Endometrial microvascular endothelial cells (primary cell): ENCODE results near the gene CDKN1B. TPM values are rescaled to one million over a fixed set of nuclear protein-coding genes. Genes with fewer than 3 reads are reported as not detected.

ENCODE experiments used
- in situ Hi-C: cut with HindIII; loops from 2 replicates; pipeline ENCODE4 v1.10.0; 2017; ENCODE audit warnings: low sequenced_read_pairs, low pct_unique_long_range_greater_than_20kb; ENCODE audit errors: inconsistent ontology term
- total RNA-seq: library from RNA; depleted of rRNA; stranded (reverse); fragments of >200 nt; gene quantifications from one replicate; pipeline ENCODE4 v1.2.3, GENCODE V29; 2015; ENCODE audit errors: inconsistent ontology term

The CDKN1B gene
- total RNA-seq, 1 donor from 2014 or later, result 26.1 TPM

- in situ Hi-C loops, result no loop called here
Measured at GRCh38 chr12:12744546-12745305, 27.6 kb downstream of the CDKN1B start.

- in situ Hi-C loops, result no loop called here
Measured at GRCh38 chr12:12745576-12746211, 28.5 kb downstream of the CDKN1B start.

DNA sequence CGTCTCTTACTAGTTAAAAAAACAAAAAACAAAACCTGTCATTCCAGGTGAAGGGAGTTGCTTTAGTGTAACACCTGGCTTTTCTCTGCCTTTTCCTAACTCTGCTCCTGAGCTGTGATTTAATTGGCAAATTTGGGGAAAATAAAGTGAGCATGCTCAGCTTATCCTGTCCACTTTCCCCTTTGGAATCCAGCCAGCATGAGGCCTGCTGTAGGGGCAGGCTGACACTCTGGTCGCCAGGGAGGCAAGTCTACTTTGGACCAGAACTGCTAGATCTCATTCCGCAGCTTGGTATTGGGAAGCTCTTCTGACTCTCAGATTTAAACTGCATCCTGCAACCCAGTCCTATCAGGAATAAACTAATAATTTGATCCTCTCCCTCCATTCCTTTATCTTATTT, 30.1 kb downstream of the CDKN1B start:
- in situ Hi-C loops, result no loop called here

GRCh38 chr12:12748044-12748443, 30.9 kb downstream of the CDKN1B start:
- in situ Hi-C loops, result no loop called here

GRCh38 chr12:12749433-12749832, 32.3 kb downstream of the CDKN1B start:
- in situ Hi-C loops, result no loop called here

GRCh38 chr12:12755923-12756322, 38.8 kb downstream of the CDKN1B start:
- in situ Hi-C loops, result no loop called here

DNA sequence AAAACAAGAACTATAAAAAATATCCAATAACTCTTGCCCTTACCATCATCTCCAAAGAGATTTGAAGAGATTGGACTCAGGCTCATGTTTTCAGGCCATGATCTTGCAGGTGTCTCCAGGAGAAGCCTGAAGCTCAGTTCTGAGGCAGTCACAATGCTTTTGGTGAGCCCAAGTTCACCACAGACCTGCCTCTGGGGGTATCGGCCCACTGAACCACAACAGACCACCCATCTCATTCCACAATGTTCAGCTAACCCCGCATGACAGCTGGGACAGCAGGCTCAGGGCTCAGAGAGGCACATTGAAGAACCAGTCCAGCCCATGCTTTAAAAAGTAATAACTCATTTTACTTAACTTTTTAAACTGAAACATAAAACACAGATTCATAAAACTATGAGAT, 40.0 kb downstream of the CDKN1B start:
- in situ Hi-C loops, result no loop called here

DNA sequence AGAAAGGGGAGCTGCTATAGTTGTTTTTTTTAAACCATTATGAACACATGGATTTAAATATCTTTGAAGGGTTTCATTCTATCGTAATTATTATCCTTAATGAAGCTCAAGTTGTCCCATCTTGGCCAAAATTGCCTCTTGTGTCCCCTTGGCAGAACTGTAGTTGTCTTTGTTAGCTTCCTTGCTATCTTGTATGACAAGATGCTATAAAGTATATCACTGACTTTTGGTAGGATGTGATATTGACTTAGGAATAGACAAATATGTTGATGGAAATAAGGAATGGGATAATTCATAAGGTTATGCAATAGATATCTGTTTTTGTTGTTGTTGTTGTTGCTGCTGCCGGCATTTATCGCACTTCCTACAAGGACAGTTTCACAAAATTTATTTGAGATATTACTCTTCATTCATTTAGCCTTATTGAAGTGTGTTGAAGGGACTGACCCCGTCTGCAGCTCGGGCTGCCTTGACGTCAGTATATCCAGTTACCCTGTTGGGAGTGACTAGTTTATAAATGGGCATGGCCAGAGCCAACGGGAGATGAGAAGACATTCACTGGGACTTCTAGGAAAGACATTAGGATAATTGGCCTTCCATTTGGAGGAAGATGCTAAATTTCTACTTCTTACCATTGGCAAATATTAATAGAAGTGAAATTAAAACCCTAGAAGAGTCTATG, 42.2 kb downstream of the CDKN1B start:
- in situ Hi-C loops, result no loop called here

DNA sequence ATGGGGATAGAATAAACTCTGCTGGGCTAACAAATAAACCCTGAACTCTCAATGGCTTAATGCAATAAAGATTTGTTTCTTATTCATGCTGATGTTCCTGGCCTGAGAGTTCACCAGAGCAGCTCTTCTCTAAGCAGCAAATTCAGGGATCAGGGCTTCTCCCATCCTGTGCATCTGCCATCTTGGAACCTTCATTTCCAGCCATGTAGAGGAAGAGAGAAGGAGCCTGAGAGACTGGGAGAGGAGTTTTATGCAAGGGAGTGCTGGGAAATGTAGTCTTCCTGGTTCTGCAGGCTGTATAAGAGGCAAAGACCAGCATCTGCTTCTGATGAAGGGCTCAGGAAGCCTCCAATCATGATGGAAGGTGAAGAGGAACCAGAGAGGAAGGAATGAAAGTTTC, 47.7 kb downstream of the CDKN1B start:
- in situ Hi-C loops, result no loop called here

DNA sequence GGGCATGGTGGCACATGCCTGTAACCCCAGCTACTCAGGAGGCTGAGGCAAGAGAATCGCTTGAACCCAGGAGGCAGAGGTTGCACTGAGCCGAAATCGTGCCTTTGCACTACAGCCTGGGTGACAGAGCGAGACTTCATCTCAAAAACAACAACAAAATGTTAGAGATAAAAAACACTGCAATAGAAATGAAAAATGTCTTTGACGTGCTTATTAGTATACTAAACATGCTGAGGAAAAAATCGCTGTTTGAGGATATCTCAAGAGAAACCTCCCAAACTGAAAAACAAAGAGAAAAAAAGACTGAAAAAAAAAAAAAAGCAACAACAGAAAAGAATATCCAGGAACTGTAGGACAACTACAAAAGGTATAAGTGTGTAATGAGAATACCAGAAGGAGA, 53.1 kb downstream of the CDKN1B start:
- in situ Hi-C loops, result no loop called here

Other genes with a start within 250 kb of the CDKN1B start
- gene DUSP16, start 154.5 kb upstream of the CDKN1B start, total RNA-seq, result 11.2 TPM
- gene CREBL2, start 105.5 kb upstream of the CDKN1B start, total RNA-seq, result 20.9 TPM
- not detected for gene GPR19, start 21.2 kb upstream of the CDKN1B start, total RNA-seq
- 17.6 TPM for gene APOLD1, start 68.3 kb downstream of the CDKN1B start, total RNA-seq
- 112 TPM for gene DDX47, start 96.0 kb downstream of the CDKN1B start, total RNA-seq
- 135 TPM for gene GPRC5A, start 174.2 kb downstream of the CDKN1B start, total RNA-seq
- gene GPRC5D, start 234.8 kb downstream of the CDKN1B start, total RNA-seq, result not detected